Colon (tissue), 2 donors: ENCODE data around the gene LRMDA.

ENCODE experiments used
- FAIRE-seq: peaks from 2 replicates; lab custom pipeline; 2012; peaks lifted over from hg19 to GRCh38; lab: Jason Lieb, UNC
- donor health status: control.
- donor health status: control.

The LRMDA gene

DNA sequence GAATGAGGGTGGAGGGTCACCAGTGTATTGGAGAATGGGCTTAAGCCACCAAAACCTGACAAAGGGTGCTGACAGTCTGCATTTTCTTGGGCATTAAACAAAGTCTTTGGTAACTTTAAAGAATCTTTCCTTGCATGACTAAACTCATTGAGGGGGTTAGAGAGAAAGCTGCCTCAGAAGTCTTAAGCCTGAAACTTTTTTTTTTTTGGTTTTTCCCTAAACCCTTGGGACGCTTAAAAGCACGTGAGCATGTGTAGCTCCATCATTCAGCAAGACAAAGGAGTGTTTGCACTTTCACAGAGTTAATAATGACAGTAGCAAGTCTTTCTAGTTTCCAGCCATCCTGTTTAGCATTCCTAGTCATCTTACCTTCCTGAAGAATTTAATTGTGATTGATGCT lies 110.7 kb downstream of the LRMDA start:
- no peak for FAIRE-seq

DNA sequence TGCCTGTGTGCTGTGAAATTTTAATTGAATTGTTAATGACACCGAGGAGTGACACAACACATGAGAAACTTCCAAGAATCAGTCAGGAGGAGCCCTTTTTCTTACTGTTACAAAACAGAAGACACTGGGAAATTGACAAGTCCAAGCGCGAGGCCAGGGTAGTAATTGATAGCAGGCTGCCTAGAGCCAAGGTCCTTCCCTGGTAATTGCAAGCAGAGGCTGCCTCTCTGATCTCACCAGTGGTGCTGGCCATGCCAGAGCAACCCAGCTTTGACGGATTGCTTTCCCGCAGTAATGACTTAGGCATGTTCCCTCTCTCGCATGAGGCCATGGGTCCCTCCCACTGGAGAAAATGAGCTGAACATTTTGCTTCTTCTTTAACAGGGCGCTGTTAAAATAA lies 111.5 kb downstream of the LRMDA start:
- FAIRE-seq: no peak

DNA sequence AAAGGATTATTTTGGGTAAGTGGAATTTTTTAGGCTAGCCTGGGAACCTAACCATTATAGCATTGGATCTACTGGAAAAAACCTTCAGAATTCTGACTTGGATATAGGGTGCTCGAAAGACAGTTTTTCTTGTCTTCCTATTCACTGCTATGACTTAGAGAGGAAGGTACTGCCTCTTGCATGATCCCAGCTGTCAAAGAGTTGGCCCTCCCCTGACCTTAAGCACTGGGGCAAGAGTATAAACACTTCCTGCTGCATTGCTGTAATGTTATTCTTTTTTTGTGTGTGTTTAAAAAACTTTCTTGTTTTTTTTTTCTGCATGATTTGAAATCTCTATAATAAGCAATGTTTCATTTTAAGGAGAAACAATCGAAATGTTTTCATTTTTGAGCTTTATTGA lies 113.0 kb downstream of the LRMDA start:
- no peak for FAIRE-seq

DNA sequence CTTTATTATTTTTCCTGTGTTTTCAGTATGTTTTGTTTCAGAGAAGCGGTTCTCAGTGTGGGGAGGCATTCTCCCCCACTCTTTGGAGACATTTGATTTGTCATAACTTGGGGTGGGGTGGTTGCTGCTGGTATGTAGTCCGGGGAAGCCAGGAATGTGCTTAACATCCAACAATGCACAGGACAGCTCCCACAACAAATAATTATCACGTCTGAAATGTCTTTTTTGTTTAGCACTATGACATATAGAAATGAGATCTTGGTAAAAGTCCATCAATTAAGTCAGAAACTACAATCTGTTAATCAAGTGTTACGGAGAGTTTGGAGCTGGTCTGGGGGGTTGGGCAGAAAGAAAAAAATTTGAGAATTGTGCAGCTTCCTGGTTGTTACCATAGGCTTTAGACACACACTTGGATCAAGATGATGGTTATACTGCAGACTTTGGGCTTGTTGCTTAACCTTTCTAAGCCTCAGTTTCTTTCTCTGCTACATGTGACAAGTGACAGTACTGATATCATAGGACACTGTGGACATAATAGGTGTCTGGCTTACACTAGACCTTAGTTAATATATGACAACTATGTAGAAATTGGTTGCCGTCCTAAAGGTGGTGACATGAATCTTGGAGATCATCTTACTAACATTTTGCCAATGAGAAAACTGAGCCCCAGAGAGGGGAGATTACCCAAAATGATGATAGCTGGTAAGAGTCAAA lies 113.7 kb downstream of the LRMDA start:
- no peak for FAIRE-seq

DNA sequence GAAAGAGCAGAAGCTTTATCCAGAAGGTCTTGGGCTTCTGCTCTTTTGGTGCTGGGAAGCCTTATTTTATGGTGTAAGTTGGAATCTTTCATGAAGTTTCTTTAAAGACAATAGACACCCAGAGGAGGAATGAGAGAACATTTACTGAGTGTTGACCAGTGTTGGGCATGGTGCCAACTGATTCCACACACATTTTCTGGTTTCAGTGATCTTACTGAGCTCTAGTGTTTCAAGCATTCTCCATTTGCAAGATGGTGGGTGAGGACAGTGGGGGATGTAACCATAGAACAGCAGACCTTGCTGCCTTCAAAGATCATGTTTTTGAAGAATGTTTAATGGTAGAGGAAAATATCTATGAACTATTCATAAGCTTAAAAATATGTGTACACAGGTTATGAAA lies 114.6 kb downstream of the LRMDA start:
- FAIRE-seq: no peak

DNA sequence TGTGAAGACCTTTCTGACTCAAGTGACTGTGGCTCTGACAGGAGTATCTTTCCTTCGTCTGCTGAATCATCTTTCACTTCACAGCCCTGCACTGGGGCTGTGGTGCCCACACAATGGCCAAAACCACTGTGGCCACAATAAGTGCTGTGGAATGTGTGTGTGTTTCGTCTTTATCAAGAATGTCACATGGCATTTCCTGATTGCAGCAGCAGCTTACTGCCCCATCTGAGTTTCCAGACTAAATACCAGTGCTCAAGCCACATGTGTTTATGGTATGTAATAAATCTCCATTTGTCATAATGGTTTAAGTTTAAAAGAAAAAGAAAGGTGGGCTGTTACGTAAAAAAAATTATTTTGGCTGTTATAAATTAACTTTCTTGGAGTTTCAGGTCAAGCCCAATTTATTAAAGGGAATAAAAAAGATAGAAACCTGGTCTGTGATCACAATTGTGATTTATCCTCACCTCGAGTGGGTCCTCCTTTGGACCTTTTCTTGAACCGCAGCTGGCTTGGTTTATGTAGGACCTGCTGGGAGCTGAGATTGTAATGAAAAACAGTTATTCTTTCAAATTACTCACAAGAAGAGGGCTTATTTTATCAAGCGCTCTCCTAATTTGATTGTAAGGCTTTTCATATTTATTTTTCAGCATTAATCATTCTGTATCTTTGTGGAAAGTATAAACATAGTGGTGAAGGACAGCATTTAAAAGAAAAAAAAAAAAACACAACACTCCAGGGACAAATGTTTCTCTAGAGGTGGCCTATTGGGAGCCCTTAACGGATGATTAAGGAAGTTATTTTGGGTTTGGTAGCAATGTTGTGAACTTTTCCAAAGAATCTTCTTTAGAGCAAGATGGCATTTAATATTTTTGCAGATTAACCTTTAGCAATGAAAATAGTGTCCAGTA lies 116.2 kb downstream of the LRMDA start:
- no peak for FAIRE-seq

DNA sequence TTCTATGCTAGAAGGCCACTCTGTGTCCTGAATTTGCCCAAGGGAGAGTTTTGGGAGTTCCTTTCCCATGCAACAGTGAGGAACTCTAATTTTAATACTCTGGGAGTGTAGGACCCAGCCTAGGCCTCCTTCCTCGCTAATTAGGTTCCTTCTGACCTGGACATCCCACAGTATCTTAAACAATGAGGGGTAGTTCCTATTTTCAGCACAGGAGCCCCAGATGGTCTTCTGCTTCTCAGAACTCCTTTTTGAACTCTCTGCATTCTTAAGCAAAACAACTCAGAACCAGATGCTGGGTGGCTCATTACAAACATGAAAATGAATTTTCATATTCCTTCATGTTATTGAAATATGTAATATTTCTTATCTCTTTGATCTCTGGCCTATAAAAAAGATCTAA lies 116.9 kb downstream of the LRMDA start:
- FAIRE-seq: no peak

DNA sequence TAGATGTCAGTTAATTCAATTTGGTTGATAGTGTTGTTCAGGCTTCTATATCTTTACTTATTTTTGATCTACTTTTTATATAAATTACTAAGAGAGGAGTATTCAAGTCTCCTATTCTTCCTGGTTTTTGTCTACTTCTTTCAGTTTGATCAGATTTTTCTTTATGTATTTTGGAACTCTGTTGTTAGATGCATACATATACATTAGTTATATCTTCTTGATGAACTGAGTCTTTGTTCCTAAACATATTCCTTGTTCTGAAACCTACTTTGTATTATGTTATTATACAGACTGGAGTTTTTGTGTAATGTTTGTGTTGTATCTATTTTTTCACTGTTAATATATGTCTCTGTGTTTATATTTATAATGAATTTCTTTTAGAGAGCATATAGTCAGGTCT lies 118.8 kb downstream of the LRMDA start:
- no peak for FAIRE-seq

DNA sequence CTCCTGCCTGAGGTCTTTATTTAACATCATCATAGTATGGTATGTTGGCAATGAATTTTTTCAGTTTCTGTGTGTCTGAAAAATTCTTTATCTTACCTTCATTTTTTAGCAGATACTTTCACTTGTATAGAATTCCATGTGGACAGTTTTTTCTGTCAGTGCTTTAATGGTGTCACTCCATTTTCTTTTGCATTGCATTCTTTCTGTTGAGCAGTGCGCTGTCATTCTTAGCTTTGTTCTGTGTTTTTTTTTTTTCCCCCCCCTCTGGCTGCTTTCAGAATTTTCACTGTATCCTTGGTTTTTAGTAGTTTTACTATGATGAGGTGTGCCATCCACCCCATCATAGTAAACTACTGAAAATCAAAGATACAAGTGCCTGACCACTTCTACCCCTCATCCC lies 120.7 kb downstream of the LRMDA start:
- FAIRE-seq: no peak

DNA sequence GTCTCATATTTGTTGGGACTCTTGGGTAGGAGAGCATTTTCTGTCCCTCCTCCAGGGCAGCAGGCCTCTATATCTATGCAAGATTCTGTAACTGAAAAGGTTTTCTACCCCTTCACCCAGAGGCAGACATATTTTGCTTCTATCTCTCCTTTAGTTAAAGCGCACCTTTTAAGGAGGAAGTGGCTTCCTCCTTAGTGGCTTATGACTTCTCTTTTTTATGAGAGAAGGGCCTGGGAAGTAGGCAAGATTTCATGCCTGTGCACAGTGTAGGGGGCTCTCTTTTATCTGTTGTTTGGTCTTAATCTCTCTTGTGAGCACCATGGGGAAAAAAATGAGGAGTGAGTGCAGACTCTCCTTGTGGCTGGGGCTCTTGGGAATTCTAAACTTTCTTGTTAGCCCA lies 122.1 kb downstream of the LRMDA start:
- FAIRE-seq: no peak

DNA sequence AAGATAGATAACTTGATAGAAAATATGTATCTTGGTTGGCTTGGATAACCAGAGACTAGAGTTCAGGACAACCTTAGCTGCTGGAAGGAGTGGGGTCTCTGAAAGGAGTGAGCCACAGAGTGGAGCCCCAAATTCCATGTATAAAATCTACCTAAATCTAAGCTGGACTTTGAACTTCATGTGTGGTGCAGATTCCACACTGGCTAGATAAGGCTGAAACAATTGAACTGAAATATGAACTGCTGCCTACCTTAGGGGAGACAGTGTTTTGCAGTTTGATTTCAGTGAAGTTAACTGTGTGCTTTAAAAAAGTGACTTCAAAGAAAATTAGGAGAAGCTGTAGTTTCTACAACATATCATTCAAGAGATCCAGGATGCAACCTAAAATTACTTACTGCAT lies 123.9 kb downstream of the LRMDA start:
- no peak for FAIRE-seq

DNA sequence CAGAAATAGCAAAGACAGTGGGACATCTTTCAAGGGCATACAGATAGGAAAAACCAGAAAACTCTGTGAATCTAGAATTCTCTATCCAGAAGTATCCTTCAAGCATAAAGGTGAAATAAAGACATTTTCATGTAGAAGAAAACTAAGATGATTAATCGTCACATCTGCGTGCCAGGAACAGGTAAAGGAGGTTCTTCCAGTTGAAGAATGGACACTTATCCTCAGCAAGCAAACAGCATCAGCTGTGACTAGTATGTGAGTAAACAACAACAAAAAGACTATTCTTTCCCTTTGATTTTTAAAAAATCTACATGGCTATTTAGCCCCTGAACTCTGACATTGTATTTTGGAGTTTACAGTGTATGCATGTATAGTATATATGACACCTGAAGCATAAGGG lies 124.9 kb downstream of the LRMDA start:
- FAIRE-seq: no peak

DNA sequence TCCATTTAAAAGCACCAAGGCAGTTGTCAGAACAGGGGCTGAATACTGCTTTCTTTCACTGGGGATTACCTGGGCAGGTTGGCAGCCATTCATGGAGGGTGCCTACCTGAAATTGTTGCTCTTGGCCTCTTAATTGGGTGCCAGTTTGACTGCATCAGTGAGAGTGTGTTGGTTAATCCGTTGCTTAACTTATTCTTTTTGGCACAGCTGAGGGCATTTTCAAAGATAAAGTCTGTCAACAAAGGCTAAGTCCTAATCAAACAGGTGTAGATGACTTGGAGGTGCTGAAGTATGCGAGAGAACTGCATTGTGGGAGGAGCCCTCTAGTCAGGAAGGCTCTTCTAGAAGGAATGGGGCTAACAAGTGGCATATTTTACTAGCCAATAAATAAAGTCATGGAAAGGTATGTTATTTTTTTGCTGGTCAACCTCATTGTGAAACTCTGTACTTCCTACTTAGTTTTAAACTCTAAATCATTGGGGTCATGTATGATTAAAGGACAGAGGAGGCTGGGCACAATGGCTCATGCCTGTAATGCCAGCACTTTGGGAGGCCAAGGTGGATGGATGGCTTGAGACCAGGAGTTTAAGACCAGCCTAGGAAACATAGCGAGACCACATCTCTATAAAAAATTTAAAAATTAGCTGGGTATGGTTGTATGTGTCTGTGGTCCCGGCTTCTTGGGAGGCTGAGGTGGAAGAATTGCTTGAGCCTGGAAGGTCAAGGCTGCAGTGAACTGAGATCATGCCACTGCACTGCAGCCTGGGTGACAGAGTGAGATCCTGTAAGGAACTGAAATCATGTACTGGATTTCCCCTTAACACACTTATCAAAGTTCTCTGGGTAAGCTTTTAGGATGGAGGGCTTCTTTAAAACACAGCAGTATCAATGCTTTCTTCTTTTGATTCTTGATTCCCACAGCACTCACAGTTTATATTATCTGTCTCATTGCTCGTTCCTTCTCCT lies 134.1 kb downstream of the LRMDA start:
- no peak for FAIRE-seq

DNA sequence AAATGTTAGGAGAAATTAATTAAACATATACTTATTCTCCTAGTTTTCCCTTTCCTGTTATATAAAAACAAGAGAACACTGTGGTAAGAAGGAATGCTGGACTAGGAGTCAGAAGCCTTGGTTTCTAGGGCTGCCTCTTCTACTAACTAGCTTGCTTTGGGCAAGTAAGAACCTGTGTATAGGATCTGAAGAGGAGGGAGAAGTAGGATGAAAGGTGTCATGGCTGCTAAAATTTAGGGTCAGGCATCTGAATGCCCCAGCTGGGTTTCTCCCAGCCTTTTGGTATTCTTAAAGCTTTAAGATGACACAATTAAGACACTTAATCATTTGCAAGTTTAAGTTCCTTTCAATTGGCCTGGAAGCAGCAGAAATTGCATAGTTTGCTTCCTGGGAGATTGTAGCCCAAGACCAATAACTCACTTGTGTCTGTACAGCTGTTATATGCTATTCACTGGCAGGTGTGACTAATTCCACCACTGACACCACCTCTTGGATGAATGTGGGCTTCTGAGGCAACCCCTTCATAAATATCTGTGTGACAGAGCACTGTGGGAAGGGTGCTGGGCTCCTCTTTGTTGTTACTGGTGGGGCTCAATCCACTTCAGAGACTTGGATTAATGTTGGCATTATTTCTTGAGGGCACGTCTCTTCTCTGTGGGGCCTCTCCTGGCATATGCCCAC lies 137.2 kb downstream of the LRMDA start:
- FAIRE-seq: no peak

DNA sequence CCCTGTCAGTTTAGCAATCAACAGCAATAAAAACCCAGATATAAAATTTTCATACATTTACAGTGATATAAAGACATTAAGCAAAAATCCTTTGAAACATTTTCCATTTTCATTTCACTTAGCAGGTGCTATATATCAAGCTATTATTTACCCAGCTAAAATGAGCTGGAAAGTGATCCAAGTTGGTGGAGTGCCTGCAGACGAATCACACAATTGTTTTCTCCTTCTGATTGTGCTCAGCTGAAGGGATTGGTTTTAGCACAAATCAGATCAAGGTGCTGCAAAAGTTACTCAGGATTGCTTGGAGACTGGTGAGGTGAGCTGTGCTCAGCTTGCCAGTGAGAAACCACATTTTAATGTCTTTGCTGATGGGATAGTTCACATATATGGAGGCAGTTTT lies 138.1 kb downstream of the LRMDA start:
- FAIRE-seq: no peak

DNA sequence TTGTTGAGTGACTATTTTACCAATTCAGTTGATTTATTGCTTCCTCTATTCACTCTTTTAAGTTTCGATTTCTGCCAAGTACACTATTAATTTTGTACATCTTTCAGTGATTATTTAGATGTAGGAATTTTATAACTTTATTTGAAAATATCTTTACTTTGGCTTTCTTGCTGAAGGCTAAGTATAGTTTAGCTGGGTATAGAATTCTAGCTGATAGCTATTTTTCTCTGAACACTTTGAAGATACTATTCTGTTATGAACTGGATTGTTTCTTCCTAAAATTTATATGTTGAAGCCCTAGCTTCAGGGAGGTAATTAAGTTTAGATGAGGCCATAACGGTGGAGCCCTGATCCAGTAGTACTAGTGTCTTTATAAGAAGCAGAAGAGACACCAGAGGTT lies 141.1 kb downstream of the LRMDA start:
- no peak for FAIRE-seq

DNA sequence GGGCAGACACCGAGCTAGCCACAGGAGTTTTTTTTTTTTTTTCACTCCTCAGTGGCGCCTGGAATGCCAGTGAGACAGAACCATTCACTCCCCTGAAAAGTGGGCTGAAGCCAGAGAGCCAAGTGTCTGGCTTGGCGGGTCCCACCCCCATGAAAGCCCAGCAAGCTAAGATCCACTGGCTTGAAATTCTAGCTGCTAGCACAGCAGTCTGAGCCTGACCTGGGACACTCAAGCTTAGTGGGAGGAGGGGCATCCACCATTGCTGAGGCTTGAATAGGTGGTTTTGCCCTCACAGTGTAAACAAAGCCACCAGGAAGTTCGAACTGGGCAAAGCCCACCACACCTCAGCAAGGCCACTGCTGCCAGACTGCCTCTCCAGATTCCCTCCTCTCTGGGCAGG lies 144.5 kb downstream of the LRMDA start:
- FAIRE-seq: no peak

DNA sequence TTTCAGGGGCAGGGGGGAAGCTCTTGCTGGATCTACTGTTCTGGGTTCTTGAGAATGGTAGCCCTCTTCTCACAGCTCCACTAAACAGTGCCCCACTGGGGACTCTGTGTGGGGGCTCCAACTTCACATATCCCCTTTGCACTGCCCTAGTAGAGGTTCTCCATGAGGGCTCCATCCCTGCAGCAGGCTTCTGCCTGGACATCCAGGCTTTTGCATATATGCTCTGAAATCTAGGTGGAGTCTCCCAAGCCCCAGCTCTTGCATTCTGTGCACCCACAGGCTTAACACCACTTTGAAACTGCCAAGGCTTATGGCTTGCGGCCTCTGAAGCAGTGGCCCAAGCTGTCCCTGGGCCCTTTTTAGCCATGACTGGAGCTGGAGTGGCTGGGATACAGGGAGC lies 150.7 kb downstream of the LRMDA start:
- FAIRE-seq: no peak

DNA sequence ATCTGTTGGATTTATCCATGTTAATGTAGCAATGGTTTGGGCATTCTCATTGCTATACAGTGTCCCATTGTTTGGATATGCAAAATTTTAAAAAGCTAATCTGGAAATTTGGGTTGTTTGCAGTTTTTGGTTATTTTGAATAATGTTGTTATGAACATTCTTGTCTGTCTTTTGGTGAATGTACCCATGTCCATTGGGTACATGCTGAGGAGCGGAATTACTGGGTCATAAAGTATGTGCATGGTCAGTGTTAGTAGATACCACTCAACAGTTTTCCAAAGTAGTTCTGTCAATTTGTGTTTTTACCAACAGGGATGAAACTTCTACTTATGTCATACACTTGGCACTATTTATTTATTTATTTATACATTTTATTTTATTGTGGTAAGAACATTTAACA lies 153.9 kb downstream of the LRMDA start:
- no peak for FAIRE-seq

DNA sequence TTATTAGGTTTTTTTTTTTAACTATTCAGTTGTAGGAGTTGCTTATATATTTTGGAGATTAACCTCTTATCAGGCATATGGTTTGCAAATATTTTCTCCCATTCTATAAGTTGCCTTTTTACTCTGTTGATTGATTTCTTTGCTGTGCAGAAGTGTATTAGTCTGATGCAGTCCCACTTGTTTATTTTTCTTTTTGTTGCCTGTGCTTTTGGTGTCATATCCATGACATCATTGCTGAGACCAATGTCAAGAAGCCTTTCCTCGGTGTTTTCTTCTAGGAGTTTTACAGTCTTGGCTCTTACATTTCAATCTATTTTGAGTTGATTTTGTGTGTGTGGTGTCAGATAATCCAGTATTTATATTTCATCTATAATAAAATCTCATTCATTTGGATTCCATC lies 155.4 kb downstream of the LRMDA start:
- FAIRE-seq: no peak

DNA sequence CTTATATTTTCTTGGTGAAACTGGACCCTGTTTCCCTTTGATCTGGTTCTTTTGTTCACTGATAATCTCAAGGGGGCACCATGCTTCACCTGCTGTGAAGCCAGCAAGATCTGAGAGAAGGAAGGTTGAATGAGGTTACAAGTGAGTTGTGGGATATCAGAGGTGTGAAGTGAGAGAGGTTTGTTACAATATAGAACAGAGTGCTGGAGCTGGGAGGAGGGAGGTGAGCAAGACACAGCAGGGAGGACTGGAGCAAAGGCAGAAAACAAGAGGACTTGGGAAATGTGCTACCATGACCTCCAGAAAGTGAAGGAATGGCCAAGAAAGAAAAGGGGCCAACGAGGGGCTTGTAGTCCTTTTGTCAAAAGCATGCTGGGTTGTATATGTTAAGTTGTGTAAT lies 156.6 kb downstream of the LRMDA start:
- no peak for FAIRE-seq
